SK-N-MC (cell line): ENCODE data around the gene MRFAP1.

ENCODE experiments used
- EZH2 ChIP-seq: fragments of 200-600 bp; sonication (generic); IDR thresholded peaks from one replicate; pipeline ENCODE4 v1.6.1; 2017; ENCODE audit warnings: antibody characterized with exemption
- FOXP2 ChIP-seq: optimal IDR thresholded peaks from 2 replicates; pipeline ENCODE3; 2011; ENCODE audit warnings: mild to moderate bottlenecking, moderate library complexity; ENCODE audit not compliant: insufficient read depth; ENCODE audit errors: extremely low read length, control extremely low read depth
- POLR2AphosphoS5 ChIP-seq: IDR thresholded peaks from 2 replicates; pipeline ENCODE4 v1.6.1; 2012; ENCODE audit warnings: mild to moderate bottlenecking, low read depth, low read length, borderline replicate concordance

- TF ChIP-seq POLR2AphosphoS5 (no peak), EZH2 (no peak), FOXP2 (no peak)
Observed at GRCh38 chr4:6633091-6633906, 7.2 kb upstream of the MRFAP1 start.
